NCI-H345 treated with DMSO at 0.1 percent for 48 hours (cell line): ENCODE measurements around the gene HECA.

ENCODE experiments used
- DNase-seq: peaks from one replicate; lab custom pipeline; 2025; ENCODE audit not compliant: unreplicated experiment; lab: John Stamatoyannopoulos, UW

The HECA gene

DNA sequence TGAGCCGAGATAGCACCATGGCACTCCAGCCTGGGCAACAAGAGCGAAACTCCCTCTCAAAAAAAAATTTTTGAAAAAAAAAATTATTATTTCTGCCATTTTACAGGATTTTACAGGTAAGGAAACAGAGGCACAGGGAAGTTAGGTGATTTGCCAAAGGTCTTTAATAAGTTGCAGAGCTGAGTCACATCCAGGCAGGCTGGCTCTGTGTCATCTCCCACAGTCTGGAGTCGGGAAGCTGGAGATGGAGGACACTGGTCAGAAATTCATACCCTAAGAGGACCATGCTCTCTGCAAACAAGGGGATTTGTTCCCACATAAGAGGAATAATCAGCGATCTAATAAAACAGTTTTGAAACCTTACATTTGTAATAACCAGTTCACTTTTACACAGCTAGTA lies 24.1 kb downstream of the HECA start:
- DNase-seq = no peak

GRCh38 chr6:139161169-139161568 lies 26.3 kb downstream of the HECA start:
- peak; percentile 26 for DNase-seq

DNA sequence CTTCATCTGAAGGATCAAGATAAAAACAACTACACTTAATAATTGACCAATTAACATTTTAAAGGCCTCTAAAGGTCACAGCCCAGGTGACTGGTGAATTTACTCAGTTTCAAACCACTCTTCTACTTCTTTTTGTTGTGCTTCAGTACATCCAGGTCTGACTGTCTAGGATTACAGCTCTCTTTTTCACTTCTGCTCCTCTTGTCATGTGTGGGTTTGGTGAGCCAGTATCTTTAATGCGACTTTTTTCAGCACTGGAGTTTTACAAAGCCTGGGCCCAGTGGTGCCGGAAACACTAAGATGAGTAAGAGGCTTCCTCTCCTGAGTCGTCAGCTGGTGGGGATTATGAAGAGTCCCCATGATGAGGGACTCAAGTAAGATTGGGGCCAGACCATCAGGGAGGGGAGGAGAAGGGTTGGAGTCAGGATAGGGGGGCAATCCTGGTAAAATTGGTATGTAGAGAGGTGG lies 27.0 kb downstream of the HECA start:
- DNase-seq = no peak

DNA sequence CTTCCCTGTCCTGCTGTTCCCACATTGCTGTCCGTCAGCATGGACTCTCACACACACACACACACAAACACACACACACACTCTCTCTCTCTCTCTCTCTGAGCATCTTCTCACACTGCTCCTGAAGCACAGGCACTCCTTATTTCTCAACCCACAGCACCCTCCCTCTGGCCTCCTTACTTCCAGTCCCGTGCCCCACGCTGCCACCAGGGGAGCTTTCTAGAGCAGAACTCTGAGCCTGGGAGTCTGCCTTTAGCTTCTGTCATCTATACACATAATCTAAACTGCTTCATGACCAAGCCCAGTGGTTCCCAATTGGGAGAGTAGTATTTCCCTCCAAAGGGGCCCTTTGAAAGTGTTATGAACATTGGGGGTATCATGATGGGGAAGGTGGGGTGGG lies 29.1 kb downstream of the HECA start:
- no peak for DNase-seq

GRCh38 chr6:139165324-139165723 lies 30.4 kb downstream of the HECA start:
- DNase-seq = no peak

- DNase-seq = no peak
Observed at GRCh38 chr6:139166238-139166955, 31.5 kb downstream of the HECA start.

DNA sequence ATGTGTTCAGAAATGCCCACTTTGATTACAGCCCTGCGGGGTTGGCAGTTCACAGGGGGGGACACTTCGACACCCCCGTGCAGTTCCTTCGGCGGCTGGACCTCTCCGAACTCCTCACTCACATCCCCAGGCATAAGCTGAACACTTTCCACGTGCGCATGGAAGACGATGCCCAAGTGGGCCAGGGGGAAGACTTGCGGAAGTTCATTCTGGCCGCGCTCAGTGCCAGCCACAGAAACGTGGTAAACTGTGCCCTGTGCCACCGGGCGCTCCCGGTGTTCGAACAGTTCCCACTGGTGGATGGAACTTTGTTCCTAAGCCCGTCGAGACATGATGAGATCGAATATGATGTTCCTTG lies 32.1 kb downstream of the HECA start:
- DNase-seq = no peak

DNA sequence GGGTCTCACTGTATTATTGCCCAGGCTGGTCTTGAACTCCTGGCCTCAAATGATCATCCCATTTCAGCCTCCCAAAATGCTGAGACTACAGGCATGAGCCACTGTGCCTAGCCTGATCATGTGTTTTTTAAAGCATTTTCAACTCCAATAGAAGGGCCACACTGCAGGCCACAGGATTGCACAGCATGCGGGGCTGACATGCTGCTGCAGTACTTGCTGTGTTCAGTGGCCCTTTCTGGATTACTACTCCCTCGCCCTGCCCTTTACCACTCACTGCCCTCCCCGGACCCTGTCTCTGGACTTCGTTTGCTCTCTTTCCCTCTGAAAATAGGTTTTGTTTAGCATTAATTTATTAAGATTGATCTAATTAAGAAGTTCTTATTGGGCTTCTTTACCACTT lies 37.3 kb downstream of the HECA start:
- no peak for DNase-seq

- DNase-seq = no peak
Observed at GRCh38 chr6:139172567-139172966, 37.7 kb downstream of the HECA start.

GRCh38 chr6:139173172-139173571 lies 38.3 kb downstream of the HECA start:
- no peak for DNase-seq

DNA sequence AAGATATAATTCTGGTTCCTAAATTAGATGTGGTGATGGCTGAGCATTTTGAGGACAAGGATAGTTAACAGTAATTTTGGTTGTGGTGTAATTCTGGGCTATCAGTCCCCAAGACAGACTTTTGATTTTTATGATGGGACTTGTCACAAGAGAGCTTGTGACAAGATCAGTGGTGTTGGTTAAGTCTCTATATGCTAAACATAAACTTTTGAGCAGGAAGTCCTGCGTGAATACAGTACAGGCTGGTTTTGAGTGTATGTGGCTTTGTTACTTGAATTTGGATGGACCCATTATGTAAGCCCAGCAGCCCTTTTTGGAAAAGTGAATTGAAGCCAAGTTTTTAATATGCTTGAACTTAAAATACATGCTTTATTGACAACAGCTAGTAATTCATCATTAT lies 38.9 kb downstream of the HECA start:
- DNase-seq = no peak

GRCh38 chr6:139174961-139175360 lies 40.1 kb downstream of the HECA start:
- DNase-seq = no peak

- DNase-seq = no peak
Observed at GRCh38 chr6:139175389-139175948, 40.6 kb downstream of the HECA start.

DNA sequence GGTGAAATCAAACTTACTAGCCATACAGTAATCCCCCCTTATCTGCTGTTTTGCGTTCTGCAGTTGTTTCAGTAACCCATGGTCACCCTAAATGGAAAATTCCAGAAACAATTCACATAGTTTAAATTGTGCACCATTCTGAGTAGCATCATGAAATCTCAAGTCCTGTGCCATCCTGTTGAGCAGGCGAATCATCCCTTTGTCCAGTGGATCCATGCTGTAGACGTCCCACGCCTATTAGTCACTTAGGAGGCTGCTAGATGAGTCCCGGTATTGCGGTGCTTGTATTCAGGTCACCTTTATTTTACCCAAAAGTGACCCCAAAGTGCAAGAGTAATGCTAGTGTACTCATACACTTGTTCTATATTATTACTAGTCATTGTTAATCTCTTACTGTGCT lies 46.4 kb downstream of the HECA start:
- no peak for DNase-seq

DNA sequence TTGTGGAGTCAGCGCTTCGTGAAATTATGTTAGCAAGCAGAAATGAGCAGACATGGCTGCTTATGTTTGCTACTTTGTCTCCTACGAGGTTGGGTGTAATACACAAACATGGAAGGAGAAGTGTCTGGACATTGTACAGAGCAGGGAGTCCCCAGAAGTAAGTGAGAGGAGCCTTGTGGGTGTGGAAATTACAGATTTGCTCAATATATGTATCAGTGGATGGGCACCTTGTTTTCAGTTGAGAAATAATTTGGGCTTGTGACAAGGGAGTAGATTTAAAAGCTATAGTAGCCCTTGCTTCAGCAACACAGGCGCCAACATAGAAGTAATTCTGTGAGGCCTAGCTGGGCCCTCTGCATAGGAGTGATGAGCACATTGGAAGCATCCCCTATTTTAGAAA lies 49.2 kb downstream of the HECA start:
- no peak for DNase-seq

- DNase-seq = no peak
Observed at GRCh38 chr6:139184459-139184858, 49.6 kb downstream of the HECA start.

DNA sequence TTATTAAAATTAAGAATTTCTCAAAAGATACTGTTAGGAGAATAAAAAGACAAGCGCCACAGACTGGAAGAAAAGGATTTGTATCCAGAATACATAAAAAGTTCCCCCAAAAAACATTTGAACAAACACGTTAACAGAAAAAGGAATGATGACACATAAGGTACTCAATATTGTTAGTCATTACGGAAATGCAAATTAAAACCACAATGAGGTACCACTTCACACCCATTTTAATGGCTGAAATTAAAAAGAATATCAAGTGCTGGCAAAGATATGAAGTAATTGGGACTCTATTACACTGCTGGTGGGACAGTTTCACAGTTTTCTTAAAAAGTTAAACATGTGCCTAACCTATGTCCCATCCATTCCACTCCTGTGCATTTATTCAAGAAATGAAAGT lies 51.4 kb downstream of the HECA start:
- no peak for DNase-seq

DNA sequence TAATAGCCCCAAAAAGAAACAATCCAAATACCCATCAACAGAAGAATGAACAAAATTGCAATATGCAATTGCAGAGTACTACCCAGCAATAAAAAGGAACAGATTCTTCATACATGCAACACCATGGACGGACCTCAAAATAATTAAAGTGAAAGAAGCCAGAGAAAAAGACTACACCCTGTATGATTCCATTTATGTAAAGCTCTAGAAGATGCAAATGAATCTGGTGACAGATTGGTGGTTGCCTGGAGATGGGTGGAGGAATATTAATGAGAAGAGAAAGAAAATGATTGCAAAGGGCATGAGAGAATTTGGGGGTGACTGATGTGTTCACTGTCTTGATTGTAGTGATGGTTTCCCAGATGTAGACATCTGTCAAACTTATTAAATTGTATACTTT lies 51.8 kb downstream of the HECA start:
- DNase-seq = no peak

DNA sequence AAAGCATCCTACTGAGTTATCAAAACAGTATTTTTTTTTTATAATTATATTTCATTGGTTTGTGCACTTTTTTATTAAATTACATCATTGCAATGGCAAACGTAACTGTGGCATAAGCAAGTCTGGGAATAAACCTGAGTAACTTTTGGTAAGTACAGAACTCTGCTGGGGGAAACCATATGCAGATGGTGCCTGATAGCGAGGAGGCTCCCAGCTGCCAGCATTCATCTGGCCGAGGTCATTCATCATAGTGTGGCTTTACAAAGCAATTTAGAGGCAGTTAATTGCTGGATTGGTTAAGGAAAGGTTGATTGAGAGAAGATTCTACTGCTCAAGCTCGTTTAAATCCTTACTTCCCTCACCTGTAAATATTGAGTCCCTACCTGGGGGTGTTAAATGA lies 52.6 kb downstream of the HECA start:
- DNase-seq = no peak

- DNase-seq = no peak
Observed at GRCh38 chr6:139189665-139190064, 54.8 kb downstream of the HECA start.

DNA sequence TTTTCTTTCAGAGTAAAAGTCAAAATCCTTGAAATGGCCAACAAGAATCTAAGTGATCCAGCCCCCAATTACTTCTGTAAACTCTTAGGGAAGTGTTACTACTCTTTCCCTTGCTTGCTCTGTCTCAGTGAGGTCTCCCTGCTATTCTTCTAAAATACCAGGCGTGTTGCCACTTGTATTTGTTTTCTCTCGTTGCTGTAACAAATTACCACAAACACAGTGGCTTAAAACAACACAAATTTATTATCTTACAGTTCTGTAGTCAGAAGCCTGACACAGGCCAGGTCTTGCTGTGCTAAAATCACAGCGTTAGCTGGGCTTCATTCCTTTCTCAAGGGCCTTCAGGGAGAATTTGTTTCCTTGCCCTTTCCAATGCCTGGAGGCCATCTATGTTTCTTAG lies 59.9 kb downstream of the HECA start:
- no peak for DNase-seq

DNA sequence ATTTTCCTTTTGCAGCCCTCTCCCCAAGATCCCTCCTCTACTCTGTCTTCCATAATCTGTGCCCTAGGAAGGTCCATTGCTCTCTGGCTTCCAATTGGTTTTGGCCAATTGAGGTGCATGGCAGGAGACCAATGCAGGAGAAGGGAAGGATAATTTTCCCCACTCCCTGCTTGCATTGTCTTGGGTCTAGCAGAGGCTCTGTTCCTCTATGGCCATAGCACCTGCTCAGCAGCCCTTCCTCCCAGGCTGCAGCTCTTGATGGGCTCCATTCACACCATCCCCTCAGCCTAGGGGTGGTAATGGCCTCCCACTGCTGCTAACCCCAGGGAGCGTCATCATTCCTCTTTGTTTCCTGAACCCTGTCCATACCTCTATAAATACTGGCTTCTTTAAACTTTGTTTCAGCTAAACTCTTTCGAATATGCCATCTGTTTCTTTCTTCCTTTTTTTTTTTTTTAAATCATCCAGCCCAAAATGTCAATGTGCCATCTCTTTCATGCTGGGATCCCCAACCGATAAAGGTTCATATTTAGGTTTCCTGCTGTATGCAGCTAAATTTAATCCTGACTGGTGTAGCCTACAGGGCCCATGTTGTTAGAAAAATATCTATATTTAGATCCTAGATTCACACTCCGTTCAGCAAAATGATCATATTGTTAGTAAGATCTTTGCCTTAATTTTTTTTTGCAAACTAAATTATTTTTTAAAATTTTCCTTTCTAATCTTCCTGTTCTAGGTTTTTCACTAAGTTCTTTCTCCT lies 63.8 kb downstream of the HECA start:
- peak; percentile 73 for DNase-seq
